Stimulated activated CD4-positive, alpha-beta T cell treated with anti-CD3 and anti-CD28 coated beads, Interleukin-1b, Interleukin-23, amount 100 ng/mL, for 48 hours (primary cell): Measurements from ENCODE around the gene MOGAT2.

ENCODE experiments used
- DNase-seq: peaks from one replicate; pipeline ENCODE4 v3.0.0-alpha.2; 2020

The MOGAT2 gene

DNA sequence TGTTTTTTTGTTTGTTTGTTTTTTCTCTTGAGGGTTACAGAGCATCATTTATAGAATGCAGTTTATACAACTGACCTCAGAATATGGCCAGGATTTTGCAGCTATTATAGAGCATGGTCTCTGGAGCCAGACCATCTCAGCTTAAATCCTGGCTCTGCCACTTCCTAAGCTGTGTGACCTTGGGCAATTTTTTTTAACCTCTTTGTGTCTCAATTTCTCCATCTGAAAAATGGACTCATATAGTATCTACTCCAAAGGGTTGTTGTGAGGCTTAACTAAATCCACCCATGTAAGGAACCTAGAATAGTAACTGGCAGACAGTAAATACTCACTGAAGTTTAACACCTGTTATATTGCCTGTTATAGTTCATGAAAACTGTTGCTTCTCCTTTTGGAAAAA lies 42.6 kb downstream of the MOGAT2 start:
- DNase-seq: no peak

DNA sequence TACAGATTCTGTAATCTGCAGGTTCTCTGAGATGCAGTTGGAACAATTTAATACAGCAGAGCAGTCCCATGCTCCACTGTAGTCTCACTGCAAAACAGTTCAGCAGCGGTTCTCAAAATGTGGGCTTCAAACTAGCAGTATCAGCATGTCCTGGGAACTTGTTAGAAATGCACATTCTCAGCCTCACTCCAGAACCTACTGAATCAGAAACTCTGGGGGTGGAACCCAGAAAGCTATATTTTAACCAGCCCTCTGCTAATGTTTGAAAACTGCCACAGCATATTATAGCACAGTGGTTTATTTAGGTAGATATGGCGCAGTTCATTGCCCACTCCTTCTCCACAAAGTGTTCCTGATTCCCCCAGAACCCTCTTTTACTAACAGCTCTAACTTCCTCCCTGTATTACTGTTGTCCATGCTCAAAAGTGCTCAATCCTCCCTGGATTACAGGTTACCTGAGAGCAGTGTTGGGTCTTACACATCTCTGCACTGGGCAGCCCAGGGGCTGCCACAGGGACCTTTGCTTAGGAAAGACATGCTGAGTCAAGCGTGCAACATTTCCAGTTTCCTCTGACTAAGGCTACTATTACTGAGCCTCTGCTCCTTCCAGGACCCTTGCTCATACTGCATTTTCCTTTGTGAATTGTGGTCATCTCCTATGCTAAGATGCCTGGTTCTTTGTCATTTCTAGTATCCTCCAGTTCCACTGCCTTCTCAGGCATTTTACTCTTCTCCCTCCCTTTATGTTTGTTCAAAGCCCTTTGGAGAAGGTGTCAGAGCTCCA lies 43.3 kb downstream of the MOGAT2 start:
- no peak for DNase-seq

DNA sequence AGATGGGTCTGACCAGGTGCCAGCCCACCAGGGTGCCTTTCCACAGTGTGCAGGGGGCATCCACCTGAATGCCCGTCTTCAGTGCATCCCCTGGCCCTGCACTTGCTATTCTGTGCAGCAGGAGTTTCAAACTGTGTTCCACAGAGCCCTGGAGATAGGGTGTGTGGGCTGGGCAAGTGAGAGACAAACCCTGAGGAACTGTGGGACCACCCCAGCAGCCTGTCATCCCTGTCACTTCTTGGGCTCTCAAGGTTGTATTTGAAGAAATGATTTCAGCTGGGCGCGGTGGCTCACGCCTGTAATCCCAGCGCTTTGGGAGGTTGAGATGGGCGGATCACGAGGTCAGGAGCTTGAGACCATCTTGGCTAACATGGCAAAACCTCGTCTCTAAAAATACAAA lies 44.5 kb downstream of the MOGAT2 start:
- no peak for DNase-seq

DNA sequence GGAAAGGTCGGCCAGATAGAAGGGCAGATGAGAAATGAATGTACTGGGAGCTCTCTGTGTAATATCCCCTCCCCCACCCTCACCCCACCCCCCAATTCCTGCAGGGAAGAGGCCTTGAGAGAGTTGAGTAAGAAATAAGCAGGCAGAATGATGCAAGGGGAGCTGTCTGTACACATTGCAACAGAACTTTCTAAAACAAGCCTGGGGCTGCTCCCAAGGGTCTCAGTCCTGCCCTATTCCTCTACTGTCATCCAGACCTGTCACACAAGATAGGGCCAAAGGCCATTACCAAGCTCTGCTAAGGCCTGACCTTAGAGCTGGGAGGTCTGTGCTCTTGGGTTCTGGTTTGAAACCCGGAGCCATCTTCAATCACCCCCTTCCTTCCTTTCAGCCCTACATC lies 45.2 kb downstream of the MOGAT2 start:
- DNase-seq: no peak

DNA sequence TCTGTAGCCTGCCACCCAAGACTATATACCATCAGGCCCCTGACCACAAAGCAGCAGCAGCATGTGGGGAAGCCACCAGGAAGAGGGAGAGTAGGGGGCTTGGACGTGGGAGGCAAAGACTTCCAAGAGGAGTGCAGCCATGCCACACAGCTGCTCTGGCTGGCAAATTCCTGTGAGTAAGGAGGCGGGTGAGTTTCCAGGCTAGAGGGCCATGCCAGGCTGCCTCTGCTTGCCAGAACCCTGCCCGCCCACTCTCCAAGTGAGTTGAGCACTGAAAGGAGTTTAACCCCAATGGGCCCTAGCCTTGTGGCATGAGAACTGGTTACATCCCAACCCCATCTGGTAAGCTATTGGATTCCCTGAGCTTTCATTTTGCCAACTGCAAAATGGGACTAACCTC lies 46.2 kb downstream of the MOGAT2 start:
- DNase-seq: no peak

DNA sequence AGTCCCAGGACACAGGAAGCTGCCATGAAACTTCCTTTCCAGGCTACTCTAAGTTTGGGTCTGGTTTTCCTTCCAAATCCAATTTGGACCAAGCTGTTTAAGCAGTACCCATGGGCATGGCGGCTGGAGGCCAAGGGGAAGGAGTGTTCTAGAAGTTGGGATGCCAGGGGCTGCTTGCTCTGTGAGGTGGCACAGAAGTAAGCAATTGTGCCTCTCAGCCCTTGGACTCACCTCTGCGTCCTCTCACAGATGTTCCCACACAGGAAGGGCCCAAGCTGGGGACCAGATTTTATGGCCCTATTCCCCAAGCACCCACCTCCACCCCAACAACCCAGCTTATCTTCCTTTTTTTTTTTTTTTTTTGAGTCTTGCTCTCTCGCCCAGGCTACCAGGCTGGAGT lies 47.5 kb downstream of the MOGAT2 start:
- DNase-seq: no peak

DNA sequence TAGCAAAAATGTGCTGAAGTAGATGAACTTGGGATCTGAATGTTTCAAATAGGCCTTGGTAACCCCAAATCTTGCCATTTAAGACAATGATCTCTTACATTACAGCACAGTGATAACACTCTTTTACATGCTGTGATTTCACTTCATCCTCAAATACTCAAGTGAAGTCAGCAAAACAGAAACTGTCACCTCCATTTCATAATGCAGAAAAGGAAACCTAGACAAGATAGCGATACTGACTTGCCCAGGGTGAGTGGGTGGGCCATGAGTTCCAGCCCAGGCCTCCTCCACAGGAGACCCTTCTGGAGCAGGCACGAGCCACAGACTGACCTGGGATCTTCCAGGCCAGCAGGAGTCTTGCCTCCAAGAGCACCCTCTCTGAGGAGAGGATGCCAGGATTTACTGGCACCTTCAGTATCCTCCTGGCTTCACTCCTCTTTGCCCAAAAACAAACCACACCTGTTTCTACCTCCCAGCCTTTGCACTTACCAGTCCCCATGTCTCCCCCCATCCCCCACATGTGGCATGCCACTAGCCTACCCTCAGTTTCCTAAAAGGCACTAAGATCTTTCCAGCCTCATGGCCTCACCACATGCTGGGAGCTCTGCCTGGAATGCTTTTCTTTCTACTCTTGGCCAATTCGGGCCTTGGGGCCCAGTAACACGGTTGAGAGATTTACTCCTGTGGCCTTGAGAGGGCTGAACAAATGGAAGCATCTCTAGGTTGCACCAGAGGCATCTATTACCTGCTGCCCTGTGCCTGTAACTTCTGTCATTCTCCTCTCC lies 49.0 kb downstream of the MOGAT2 start:
- no peak for DNase-seq

DNA sequence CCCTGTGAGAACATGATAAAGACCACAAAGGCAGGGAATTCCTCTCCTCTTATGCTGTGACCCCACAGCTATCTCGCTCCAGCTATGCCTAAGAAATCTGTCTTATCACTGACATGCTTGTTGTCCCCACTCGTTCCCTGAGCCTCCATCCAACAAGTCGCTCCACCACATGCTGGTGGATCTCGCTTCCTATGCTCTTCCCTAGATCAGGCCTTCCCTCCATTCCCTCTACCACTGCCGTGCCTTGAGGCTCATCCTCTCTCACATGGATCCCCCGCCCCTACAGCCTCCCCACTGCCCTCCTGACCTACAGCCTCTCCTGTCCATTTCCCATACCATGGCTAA lies 49.6 kb downstream of the MOGAT2 start:
- no peak for DNase-seq

DNA sequence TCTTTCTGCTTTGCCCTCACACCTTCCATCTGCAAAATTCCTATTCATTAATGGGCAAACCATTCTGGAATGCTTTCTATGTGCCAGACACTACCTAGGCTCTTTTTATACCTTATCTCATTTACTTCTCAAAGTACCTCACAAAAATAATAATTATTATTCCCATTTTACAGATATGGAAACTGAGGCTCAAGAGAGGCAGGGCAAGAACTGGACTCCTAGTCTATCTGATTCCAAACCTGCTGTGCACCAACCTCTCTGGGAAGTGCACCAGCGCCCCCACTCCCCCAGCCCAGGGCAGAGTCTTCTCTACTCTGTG lies 50.1 kb downstream of the MOGAT2 start:
- no peak for DNase-seq

DNA sequence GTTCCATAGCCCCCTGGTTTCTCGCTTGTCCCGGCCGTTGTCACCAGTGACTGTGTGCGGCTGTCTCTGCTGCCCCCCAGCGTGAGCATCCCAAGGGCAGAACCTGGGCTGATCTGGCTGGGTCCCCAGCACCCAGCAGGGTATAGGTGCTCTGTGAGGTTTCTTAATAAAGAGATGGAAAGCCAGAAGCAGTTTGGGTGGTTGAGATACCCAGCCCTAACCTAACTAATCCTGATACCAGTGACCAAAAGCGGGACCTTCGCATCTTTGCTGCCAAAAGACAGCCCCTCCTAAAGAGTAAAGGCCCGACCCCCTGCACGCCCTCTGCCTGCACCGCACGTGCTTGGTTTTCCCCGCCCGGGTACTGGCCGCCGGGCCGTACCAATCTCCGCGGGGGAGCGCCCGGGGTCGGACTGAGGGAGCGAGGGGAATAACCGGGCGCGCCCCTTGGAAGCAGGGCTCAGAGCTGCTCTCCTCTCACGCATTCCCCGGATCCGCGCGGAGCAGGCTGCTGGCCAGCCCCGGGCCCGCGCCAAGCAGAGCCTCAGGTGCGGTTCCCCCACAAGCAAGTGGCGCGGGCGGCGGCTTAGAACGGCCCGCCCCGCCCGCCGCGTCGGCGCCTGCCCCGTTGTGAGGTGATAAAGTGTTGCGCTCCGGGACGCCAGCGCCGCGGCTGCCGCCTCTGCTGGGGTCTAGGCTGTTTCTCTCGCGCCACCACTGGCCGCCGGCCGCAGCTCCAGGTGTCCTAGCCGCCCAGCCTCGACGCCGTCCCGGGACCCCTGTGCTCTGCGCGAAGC lies 50.7 kb downstream of the MOGAT2 start, which contains the start of gene DGAT2:
Gene DGAT2, plus strand, starts transcription at position 667 of the 797 bp plus-strand sequence. CDS start 214 bp downstream, outside the sequence.
- DNase-seq: peak; percentile 67

DNA sequence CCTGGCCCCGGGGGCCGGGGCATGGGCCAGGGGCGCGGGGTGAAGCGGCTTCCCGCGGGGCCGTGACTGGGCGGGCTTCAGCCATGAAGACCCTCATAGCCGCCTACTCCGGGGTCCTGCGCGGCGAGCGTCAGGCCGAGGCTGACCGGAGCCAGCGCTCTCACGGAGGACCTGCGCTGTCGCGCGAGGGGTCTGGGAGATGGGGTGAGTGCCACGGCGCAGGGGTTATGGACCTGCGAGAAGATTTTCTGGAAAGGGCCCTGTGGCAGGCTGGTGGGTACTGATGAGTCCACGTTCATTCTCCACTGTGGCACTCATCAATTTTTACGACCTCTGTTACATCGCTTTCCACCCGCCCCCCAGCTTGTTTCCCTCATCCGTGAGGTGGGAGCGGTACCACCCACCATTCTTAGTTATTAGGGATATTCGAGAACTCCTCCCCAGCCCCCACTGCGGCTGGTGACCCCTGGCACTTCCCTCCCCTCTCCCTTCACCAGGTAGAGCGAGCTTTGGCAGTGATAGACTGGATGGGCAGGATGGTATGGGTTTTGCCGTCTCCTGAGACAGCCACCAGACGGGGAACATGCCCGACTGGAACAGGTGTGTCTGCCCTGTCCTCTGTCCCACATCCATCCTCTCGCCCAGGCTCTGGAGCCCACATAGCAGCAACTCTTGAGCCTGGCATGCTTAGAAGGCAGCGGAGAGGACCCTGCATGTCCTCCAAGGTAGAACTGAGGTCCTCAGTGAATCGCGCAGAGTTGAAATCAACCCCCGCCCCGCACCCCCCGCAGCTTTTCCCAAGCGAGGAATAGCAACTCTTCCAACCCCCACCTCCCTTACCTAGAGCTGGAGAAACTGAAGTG lies 51.5 kb downstream of the MOGAT2 start:
- DNase-seq: no peak

DNA sequence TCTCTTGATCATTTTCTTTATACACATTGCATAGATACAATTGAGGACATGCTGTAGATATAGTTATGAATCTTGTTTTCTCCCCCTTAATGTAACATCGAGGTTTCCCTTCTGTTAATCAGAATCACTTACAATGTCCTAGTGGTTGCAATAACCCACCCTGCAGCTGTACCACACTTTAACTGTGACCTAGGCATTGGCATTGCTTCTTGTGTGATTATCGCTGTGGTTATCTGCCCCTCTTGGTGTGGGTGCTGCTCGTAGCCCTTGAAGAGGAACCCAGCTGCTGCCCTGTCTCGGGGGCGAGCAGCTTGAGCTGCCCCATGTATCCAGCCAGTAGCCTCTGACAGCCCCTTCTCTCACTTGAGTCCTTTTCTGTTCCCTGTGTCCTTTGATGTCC lies 52.5 kb downstream of the MOGAT2 start:
- DNase-seq: no peak

DNA sequence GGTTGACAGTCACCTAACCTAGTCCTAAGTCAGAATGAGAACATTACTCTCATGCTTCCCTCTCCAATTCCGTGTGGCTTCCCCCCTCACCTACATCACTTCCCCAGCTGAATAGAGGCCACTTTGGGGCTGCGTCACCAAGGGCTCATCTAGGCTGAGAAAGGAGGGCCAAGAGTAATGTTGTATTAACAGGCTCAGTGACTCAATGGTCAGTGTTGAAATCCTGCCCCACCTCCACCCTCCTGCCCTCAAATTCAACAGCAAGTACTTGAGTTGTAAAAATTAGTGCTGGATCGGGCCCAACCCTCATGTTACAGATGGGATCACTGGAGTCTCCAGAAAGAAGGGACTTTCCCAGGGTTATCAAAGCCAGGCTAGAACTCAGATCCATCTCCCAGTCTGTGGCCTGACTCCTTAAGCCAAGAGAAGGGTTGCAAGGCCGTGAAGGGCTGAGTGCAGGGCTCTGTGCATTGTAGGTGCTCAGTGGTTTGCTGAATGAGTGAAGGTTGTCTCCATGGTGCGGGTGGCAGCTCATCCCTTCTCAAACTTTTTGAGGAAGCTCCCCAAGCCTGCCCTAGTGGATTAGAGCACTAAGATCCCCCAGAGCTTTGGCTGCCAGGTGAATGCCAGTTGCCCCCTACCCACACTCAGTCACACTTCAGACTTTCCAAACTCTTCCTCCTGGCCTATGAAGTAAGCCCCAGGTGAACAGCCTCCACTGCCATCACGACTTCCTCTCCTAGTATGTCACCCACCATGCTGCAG lies 54.2 kb downstream of the MOGAT2 start:
- DNase-seq: no peak

DNA sequence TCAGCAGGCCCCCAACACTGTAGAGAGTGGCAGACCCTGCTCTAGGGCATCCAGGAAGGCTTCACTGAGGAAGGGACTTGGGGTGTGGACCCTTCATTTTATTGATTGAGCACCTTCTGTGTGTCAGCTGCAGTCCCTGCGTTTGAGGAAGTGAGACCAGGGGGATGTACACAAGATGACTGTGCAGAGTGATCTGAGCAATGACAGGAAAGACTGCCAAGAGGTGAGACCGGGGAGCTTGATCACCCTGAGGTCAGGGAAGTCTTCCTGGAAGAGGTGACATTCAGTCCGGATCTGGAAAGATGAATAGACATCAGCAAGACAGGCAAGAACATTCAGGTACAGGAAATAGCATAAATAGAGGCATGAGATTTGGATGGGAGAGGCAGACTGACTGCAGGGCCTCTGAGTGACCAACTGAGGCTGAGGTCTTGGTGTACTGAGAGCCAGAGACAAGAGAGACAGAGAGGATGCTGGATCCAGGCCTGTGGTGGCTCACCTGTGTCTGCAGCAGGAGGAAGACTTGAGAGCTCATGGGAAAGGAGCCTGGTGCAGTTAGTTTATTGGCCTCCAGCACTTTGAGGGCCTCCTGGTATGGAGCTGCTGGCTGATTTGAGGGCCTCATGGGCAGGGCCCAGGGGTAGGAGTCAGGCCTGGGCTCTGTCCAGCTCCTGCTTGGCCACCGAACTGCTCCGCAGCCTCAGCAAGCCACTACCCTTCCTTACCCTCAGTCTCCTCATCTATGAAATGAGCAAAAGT lies 56.1 kb downstream of the MOGAT2 start:
- peak; percentile 47 for DNase-seq

DNA sequence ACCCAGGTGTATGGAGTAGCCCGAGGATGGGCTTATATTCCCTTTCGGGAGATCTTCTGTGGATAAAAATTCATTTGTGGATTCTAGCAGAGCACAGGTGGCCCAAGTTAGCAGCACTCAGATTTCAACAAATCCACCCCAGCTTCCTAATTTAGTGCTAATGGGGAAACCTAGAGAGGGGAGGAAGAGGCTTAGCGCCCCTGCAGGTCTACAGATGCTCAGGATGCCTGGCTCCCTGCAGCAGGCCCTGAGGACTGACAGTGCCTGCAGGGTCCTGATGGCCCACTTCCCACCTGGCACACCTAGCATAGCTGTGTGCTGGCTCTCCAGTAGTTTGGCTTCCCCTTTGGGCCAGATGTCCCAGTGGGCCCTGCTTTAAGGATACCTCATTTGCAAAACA lies 57.4 kb downstream of the MOGAT2 start:
- DNase-seq: no peak

DNA sequence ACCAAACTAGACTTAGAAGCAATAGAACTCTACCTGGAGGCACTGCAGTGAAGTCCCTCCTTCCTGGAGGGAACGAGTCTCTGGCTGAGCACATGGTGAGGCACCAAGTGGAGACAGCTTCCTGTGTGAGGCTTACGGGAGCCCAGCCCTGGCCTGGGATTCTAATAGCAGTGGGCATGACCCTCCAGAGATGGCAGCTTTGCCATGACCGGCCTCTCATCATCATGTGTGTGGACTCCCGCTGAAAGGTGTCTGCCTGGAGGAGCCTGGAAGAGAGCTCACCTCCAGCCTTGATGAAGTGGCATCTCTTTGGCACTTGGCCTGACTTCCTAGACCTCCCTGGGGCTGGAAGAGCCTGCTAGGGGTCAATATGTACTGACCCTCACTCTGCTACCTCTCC lies 58.9 kb downstream of the MOGAT2 start:
- no peak for DNase-seq

DNA sequence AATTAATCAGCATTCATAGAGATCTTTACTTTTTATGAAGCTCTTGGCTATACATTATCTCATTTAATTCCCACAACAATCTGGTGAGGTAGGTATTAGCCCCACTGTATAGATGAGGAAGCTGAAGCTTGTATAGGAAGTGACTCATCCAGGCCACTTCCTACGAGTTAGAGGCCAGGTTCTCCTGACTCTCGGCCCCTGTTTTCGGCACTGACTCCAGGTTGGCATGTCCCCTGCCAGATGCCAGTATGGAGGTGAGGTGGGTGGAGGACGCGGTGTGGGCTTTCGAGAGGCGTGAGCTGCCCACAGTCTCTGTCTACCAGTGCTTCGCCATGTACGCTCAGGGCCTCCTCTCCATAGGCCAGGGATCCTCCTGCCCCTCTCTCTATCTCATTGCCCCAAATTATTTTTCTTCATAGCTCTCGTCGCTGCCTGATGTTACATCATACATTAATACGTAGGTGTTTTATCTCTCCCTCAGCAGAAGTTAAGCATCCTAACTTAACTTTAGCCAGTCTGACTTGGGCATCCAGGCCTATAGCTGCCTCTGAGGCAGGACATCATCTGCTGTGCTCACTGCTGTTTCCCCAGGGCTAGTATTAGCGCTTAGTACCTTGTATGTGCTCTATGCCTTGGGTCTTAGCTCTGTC lies 59.9 kb downstream of the MOGAT2 start:
- no peak for DNase-seq

DNA sequence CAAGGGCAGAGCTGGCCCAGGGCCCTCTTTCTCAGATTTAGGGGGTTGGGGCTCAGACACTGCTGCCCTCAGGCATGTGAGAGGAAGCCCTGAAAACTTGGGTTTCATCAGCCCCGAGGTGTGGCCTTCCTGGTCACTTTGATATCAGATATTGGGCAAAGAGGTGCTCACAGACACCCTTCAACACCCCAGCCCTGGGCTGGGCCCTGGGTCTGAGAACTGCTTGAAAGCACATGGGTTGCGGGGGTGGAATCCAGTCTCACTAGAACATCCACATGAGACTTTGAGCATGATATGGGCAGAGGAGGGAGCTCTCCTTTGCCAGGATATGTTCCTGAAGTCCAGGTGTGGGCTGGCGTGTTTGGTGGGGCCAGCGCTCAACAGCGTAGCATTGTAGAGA lies 61.3 kb downstream of the MOGAT2 start:
- no peak for DNase-seq

DNA sequence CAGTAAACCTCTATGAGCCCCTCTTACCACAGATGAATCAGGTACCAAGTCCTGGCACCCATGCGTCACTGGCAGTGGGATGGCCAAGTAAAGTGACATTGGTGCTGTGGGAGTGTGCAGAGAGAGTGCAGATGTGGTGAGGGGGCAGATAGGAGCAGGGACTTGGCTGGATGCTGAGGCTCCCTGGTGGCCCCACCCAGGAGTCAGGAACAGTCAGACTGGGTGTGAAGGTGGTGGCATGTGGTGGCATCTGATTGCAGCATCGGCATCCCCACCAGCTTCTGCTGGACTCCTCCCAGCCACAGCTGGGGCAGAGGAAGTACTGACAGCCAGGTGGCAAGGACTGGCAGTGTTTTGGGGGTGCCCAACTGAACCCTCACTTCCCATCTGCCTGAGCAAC lies 62.3 kb downstream of the MOGAT2 start:
- DNase-seq: no peak

DNA sequence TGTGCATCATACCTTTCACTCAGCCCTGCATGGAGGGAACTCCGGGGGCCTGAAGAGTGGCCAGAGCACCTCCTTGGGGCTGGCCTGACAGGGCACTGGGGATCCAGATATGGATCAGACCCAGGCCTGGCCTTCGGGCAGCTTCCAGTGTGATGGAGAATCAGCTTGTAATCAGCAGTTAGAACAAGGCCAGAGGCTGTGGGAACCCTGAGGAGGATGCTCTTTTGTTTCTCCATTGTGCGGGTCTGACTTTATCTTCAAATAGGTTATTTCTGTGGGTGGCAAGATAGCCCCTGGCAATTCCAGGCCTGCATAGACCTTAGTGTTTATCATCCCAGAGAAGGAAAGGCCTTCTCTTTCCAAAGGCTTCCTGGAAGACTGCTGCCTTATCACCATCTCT lies 63.2 kb downstream of the MOGAT2 start:
- DNase-seq: no peak

DNA sequence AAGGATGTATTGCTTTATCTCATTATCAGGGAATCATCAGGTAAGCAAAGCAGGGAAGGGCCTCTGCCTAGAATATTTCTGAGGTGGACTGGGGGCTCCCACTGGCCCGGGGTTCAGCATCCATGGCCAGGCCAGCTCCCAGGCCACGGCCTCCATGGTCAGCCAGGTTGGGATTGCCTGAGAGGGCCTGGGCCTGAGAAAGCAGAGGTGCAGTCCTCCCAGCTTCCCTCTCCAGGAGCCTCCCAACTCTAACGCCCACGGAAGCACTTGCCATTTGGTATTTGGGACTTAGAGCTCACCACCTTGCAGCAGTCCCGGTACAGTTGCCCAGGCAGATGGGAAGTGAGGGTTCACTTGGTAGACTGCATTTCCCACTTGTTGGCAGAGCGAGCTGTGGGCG lies 63.7 kb downstream of the MOGAT2 start:
- no peak for DNase-seq
